Endodermal cell (in vitro differentiated cells): Measurements from ENCODE around the gene RAB15. TPM values are rescaled to one million over a fixed set of nuclear protein-coding genes. Genes with fewer than 3 reads are reported as not detected.
A peak's percentile ranks its signal among the peaks of the same experiment; 100 is the strongest.

ENCODE experiments used
- DNase-seq: peaks from one replicate; pipeline ENCODE4 v3.0.0-alpha.2; 2017
- H3K27ac ChIP-seq: 2 replicates; pipeline ENCODE4 v1.5.1; 2013; ENCODE audit warnings: mild to moderate bottlenecking, low read depth, low read length, moderate library complexity
- H3K27me3 ChIP-seq: 2 replicates; pipeline ENCODE4 v1.6.1; 2013; ENCODE audit warnings: mild to moderate bottlenecking, low read length, moderate library complexity; ENCODE audit not compliant: insufficient read depth, control insufficient read depth, poor library complexity, severe bottlenecking
- H3K36me3 ChIP-seq: 2 replicates; pipeline ENCODE4 v1.7.0; 2013; ENCODE audit warnings: mild to moderate bottlenecking, low read length, moderate library complexity; ENCODE audit not compliant: control insufficient read depth, insufficient read depth
- H3K4me1 ChIP-seq: one replicate; pipeline ENCODE4 v1.7.0; 2013; ENCODE audit warnings: low read length; ENCODE audit not compliant: control insufficient read depth, insufficient read depth
- H3K4me3 ChIP-seq: 2 replicates; pipeline ENCODE4 v1.5.1; 2013; ENCODE audit warnings: mild to moderate bottlenecking, low read length, moderate library complexity
- H3K9ac ChIP-seq: 2 replicates; pipeline ENCODE4 v1.6.1; 2013; ENCODE audit warnings: mild to moderate bottlenecking, low read length, moderate library complexity; ENCODE audit not compliant: poor library complexity, severe bottlenecking; ENCODE audit errors: extremely low read depth
- H3K9me3 ChIP-seq: 2 replicates; pipeline ENCODE4 v1.6.1; 2013; ENCODE audit warnings: mild to moderate bottlenecking, low read length, moderate library complexity; ENCODE audit not compliant: control insufficient read depth
- H3K27ac Mint-ChIP-seq: 2 replicates; pipeline ENCODE4 v1.8.0; 2020; ENCODE audit warnings: mixed read lengths
- H3K27me3 Mint-ChIP-seq: 2 replicates; pipeline ENCODE4 v1.8.0; 2021; ENCODE audit warnings: mild to moderate bottlenecking, mixed read lengths; ENCODE audit not compliant: insufficient read depth
- H3K36me3 Mint-ChIP-seq: 2 replicates; pipeline ENCODE4 v1.8.0; 2020; ENCODE audit warnings: low read depth, mixed read lengths
- H3K4me1 Mint-ChIP-seq: 2 replicates; pipeline ENCODE4 v1.8.0; 2020; ENCODE audit warnings: mixed read lengths
- H3K4me3 Mint-ChIP-seq: 2 replicates; pipeline ENCODE4 v1.8.0; 2020; ENCODE audit warnings: mild to moderate bottlenecking, moderate library complexity, mixed read lengths
- H3K9me3 Mint-ChIP-seq: 2 replicates; pipeline ENCODE4 v1.8.0; 2020; ENCODE audit warnings: mild to moderate bottlenecking, mixed read lengths
- CTCF ChIP-seq: fragments of 200-600 bp; sonication (generic); conservative IDR thresholded peaks from 2 replicates; pipeline ENCODE4 v1.5.0; 2021; ENCODE audit warnings: antibody characterized with exemption, mild to moderate bottlenecking
- WGBS, 2 experiments: methylation state at CpG; one replicate each; pipeline versions ENCODE4 v1.1.5 to v1.1.7; 2013; ENCODE audit warnings: missing lambda C conversion rate in 2 of 2, mixed read lengths in 1 of 2; ENCODE audit not compliant: insufficient coverage in 1 of 2, insufficient read length in 1 of 2; 5-methylcytosine and 5-hydroxymethylcytosine counted together
- total RNA-seq, 2 donors: library from RNA; stranded (reverse); fragmentation: NEBNext Ultra II Directional in 1 of 2; extraction: Animal tissue kit (Norgen Biotek cat#: 25700) in 1 of 2; gene quantifications; 2 replicates in 1 of 2; 3 replicates in 1 of 2; pipeline ENCODE4 v1.2.1, GENCODE V29; 2021

RAB15 gene
- total RNA-seq, 2 donors from 2014 or later = 48.7 to 77.2 TPM

- no peaks in the 10 kb centered on the region for H3K27me3 ChIP-seq
- Mint-ChIP-seq H3K4me3 (no peak overlapping the region), H3K27me3 (no peaks in the 10 kb centered on the region), H3K27ac (no peak overlapping the region), H3K4me1 (peaks cover 25% of the 10 kb centered on the region), H3K9me3 (peaks cover 15% of the 10 kb centered on the region), H3K36me3 (peaks cover 58% of the 10 kb centered on the region)
- no peak overlapping the region for H3K9ac ChIP-seq
- DNase-seq = no peak
- no peak for TF ChIP-seq CTCF
- no peaks in the 10 kb centered on the region for H3K9me3 ChIP-seq
- WGBS, 2 experiments = 95 to 100% methylated on average over 4 to 6 of the region's 6 CpGs
- no peaks in the 10 kb centered on the region for H3K4me1 ChIP-seq
- H3K4me3 ChIP-seq = no peak overlapping the region
- H3K36me3 ChIP-seq = peaks cover 49% of the 10 kb centered on the region
- no peak overlapping the region for H3K27ac ChIP-seq
These were observed 18.5 kb downstream of the RAB15 start for GRCh38 chr14:64953661-64954060.

- H3K27me3 Mint-ChIP-seq = no peaks in the 10 kb centered on the region
- Histone ChIP-seq H3K9ac (no peak overlapping the region), H3K4me3 (no peak overlapping the region), H3K27me3 (no peaks in the 10 kb centered on the region), H3K4me1 (no peaks in the 10 kb centered on the region), H3K36me3 (peaks cover 48% of the 10 kb centered on the region), H3K27ac (no peak overlapping the region), H3K9me3 (no peaks in the 10 kb centered on the region)
- WGBS, 2 experiments = 94% methylated on average over 8 of the region's 8 CpGs
- DNase-seq = no peak
- peaks cover 56% of the 10 kb centered on the region for H3K36me3 Mint-ChIP-seq
- no peak for TF ChIP-seq CTCF
- H3K4me1 Mint-ChIP-seq = peaks cover 25% of the 10 kb centered on the region
- H3K27ac Mint-ChIP-seq = peak overlapping the region; percentile 85
- peaks cover 12% of the 10 kb centered on the region for H3K9me3 Mint-ChIP-seq
- H3K4me3 Mint-ChIP-seq = no peak overlapping the region
These were observed 18.9 kb downstream of the RAB15 start for GRCh38 chr14:64953310-64953654.

DNA sequence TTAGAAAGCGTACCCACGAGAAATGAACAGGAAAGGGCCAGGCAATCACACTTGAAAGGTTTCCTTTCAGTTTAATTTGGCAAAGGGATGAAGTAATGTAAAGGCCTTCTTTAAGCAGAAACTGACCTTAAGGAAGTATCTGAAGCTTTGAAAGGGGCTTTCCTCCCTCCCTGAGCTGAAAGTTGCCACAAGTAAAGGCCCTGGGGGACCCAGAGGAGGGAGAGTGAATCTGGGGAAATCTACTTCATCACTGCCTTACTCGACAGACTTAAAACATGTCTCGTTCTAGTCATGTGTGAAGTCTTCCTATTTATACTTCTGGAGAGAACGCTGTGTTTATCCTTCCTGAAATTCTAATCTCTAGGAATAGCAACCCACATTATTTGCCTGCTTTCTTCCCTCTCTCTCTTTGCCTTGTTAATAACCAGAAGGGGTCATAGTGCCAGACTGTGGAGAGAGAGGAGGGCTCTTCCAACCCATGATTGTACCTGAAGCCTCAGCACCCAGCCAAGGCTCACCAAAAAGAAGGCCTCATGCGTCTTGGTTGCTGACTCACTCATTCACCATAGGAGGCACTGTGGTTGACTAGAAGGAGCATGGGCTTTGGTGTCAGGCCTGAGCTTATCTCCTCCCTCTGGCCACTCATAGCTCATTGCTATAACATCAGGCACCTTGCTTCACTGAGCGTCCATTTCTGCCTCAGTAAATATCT, 19.4 kb downstream of the RAB15 start:
- peak; percentile 68 for TF ChIP-seq CTCF
- no peak overlapping the region for H3K27ac ChIP-seq
- H3K36me3 ChIP-seq = peaks cover 45% of the 10 kb centered on the region
- H3K4me1 Mint-ChIP-seq = peaks cover 25% of the 10 kb centered on the region
- no peak overlapping the region for H3K4me3 Mint-ChIP-seq
- peaks cover 55% of the 10 kb centered on the region for H3K36me3 Mint-ChIP-seq
- WGBS, 2 experiments = 90 to 97% methylated on average over 6 to 7 of the region's 7 CpGs
- H3K27ac Mint-ChIP-seq = peak overlapping the region; percentile 85
- peaks cover 6% of the 10 kb centered on the region for H3K9me3 Mint-ChIP-seq
- H3K27me3 ChIP-seq = no peaks in the 10 kb centered on the region
- DNase-seq = peak; percentile 73
- no peaks in the 10 kb centered on the region for H3K27me3 Mint-ChIP-seq
- H3K4me3 ChIP-seq = no peak overlapping the region
- H3K9ac ChIP-seq = no peak overlapping the region
- H3K9me3 ChIP-seq = no peaks in the 10 kb centered on the region
- H3K4me1 ChIP-seq = no peaks in the 10 kb centered on the region
